Stimulated activated CD8-positive, alpha-beta memory T cell treated with anti-CD3 and anti-CD28 coated beads, Interleukin-12 subunit alpha, Interleukin-12 subunit beta, amount 100 ng/mL, for 1 hour (primary cell): ENCODE measurements around the gene TFEB.
"Not testable (repeated sequence)": the region's sequence is repeated elsewhere in the genome, so short reads cannot be mapped to it uniquely, and the experiment has no call there.

Source experiments
- DNase-seq: peaks from one replicate; pipeline ENCODE4 v3.0.0-alpha.2; 2020; ENCODE audit warnings: low read depth

Gene TFEB

GRCh38 chr6:41735427-41736185, at the start of gene TFEB:
Gene TFEB, minus strand, starts transcription at chr6:41735608. Its CDS starts 44,395 bp downstream, at chr6:41691213.
- DNase-seq: peak; percentile 89

- no peak for DNase-seq
Observed at GRCh38 chr6:41784581-41785171, 49.3 kb upstream of the TFEB start.

GRCh38 chr6:41783106-41783780, 47.8 kb upstream of the TFEB start:
- DNase-seq: no peak

GRCh38 chr6:41781366-41781730, 45.9 kb upstream of the TFEB start:
- no peak for DNase-seq

- no peak for DNase-seq
Observed at GRCh38 chr6:41780551-41781365, 45.4 kb upstream of the TFEB start, which contains the start of gene PRICKLE4. Gene PRICKLE4, plus strand, starts transcription at chr6:41780782. Its CDS starts 2,692 bp downstream, at chr6:41783474.

GRCh38 chr6:41779788-41780550, 44.6 kb upstream of the TFEB start, which contains the start of gene FRS3:
Gene FRS3, minus strand, starts transcription at chr6:41779900. Its CDS starts 2,913 bp downstream, at chr6:41776987.
- DNase-seq: peak; percentile 99

- no peak for DNase-seq
Observed at GRCh38 chr6:41779336-41779735, 43.9 kb upstream of the TFEB start.

- DNase-seq: no peak
Observed at GRCh38 chr6:41778895-41779294, 43.5 kb upstream of the TFEB start.

- DNase-seq: no peak
Observed at GRCh38 chr6:41777551-41778285, 42.3 kb upstream of the TFEB start.

- DNase-seq: no peak
Observed at GRCh38 chr6:41775293-41775882, 40.0 kb upstream of the TFEB start.

- DNase-seq: no peak
Observed at GRCh38 chr6:41774841-41775240, 39.4 kb upstream of the TFEB start.

- no peak for DNase-seq
Observed at GRCh38 chr6:41771058-41771983, 35.9 kb upstream of the TFEB start.

- no peak for DNase-seq
Observed at GRCh38 chr6:41770381-41771057, 35.1 kb upstream of the TFEB start.

- no peak for DNase-seq
Observed at GRCh38 chr6:41769376-41769775, 34.0 kb upstream of the TFEB start.

- DNase-seq: no peak
Observed at GRCh38 chr6:41768545-41769308, 33.3 kb upstream of the TFEB start.

- no peak for DNase-seq
Observed at GRCh38 chr6:41767112-41767833, 31.9 kb upstream of the TFEB start.

- DNase-seq: not testable (repeated sequence)
Observed at GRCh38 chr6:41766043-41766664, 30.7 kb upstream of the TFEB start.
